Measurements from ENCODE around the gene HARS1. TPM values are rescaled to one million over a fixed set of nuclear protein-coding genes. Genes with fewer than 3 reads are reported as not detected.
A peak's percentile ranks its signal among the peaks of the same experiment; 100 is the strongest.

The HARS1 gene
- total and polyA plus RNA-seq, 2 of the 13 experiments (the other 11 are each of a cell fraction or from before 2014, with no cell fraction given), result 36.9 to 66.2 TPM

DNA sequence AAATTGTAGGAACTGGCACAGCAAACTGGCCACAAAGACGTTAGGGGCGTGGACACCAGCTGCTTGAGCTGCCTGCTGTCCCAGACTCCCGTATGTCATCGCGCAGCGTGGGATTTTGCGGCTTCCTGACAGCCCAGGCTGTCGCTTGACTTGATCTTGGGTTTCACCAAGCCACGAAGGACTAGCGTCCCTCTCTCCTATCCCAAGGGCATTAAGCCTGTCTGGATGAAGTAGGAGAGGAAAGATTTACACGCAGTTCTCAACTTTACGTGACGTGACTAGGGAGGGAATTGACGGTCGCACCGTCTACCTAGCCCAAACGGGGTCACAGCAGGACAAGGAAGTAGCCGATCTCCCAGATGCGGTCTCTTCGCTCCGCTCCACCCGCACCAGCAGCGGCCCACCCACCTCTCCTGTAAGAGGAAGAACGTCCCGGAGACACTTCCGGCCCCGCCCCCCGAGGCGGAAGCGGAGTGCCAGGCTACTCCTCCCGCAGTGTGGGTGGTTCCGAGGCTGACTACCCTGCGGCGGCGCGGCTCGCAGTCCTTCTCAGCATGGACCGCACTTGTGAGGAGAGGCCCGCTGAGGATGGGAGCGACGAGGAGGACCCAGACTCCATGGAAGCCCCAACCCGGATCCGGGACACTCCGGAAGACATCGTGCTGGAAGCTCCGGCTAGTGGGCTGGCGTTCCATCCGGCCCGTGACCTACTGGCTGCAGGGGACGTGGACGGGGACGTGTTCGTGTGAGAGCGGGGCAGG lies 26.6 kb downstream of the HARS1 start, which contains the start of gene WDR55 (continued):
- TF ChIP-seq, protein P1, sequence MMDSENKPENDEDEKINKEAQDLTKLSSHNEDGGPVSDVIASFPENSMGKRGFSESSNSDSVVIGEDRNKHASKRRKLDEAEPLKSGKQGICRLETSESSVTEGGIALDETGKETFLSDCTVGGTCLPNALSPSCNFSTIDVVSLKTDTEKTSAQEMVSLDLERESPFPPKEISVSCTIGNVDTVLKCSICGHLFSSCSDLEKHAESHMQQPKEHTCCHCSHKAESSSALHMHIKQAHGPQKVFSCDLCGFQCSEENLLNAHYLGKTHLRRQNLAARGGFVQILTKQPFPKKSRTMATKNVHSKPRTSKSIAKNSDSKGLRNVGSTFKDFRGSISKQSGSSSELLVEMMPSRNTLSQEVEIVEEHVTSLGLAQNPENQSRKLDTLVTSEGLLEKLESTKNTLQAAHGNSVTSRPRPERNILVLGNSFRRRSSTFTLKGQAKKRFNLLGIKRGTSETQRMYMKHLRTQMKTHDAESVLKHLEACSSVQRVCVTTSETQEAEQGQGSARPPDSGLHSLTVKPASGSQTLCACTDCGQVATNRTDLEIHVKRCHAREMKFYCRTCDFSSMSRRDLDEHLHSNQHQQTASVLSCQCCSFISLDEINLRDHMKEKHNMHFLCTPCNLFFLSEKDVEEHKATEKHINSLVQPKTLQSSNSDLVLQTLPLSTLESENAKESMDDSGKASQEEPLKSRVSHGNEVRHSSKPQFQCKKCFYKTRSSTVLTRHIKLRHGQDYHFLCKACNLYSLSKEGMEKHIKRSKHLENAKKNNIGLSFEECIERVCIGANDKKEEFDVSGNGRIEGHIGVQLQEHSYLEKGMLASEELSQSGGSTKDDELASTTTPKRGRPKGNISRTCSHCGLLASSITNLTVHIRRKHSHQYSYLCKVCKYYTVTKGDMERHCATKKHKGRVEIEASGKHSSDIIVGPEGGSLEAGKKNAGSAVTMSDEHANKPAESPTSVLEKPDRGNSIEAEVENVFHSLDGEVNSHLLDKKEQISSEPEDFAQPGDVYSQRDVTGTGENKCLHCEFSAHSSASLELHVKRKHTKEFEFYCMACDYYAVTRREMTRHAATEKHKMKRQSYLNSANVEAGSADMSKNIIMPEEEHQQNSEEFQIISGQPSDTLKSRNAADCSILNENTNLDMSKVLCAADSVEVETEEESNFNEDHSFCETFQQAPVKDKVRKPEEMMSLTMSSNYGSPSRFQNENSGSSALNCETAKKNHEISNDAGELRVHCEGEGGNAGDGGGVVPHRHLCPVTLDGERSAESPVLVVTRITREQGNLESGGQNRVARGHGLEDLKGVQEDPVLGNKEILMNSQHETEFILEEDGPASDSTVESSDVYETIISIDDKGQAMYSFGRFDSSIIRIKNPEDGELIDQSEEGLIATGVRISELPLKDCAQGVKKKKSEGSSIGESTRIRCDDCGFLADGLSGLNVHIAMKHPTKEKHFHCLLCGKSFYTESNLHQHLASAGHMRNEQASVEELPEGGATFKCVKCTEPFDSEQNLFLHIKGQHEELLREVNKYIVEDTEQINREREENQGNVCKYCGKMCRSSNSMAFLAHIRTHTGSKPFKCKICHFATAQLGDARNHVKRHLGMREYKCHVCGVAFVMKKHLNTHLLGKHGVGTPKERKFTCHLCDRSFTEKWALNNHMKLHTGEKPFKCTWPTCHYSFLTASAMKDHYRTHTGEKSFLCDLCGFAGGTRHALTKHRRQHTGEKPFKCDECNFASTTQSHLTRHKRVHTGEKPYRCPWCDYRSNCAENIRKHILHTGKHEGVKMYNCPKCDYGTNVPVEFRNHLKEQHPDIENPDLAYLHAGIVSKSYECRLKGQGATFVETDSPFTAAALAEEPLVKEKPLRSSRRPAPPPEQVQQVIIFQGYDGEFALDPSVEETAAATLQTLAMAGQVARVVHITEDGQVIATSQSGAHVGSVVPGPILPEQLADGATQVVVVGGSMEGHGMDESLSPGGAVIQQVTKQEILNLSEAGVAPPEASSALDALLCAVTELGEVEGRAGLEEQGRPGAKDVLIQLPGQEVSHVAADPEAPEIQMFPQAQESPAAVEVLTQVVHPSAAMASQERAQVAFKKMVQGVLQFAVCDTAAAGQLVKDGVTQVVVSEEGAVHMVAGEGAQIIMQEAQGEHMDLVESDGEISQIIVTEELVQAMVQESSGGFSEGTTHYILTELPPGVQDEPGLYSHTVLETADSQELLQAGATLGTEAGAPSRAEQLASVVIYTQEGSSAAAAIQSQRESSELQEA (CRISPR knock-in tag; IDR thresholded peaks at IDR 0.05; ENCODE audit: not compliant biosample characterization), result no peak
- no peak for TF ChIP-seq PTBP1 (IDR thresholded peaks at IDR 0.05; ENCODE audit: low read depth, low read length, poor library complexity, severe bottlenecking)
- TF ChIP-seq ZFP82 (CRISPR knock-in tag; IDR thresholded peaks at IDR 0.05; ENCODE audit: borderline replicate concordance), result no peak
- TF ChIP-seq, protein P2, sequence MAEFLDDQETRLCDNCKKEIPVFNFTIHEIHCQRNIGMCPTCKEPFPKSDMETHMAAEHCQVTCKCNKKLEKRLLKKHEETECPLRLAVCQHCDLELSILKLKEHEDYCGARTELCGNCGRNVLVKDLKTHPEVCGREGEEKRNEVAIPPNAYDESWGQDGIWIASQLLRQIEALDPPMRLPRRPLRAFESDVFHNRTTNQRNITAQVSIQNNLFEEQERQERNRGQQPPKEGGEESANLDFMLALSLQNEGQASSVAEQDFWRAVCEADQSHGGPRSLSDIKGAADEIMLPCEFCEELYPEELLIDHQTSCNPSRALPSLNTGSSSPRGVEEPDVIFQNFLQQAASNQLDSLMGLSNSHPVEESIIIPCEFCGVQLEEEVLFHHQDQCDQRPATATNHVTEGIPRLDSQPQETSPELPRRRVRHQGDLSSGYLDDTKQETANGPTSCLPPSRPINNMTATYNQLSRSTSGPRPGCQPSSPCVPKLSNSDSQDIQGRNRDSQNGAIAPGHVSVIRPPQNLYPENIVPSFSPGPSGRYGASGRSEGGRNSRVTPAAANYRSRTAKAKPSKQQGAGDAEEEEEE (CRISPR knock-in tag; IDR thresholded peaks at IDR 0.05; ENCODE audit: borderline replicate concordance), result no peak; the same call in 1 of the 2 replicates
- TF ChIP-seq ZNF605 (CRISPR knock-in tag; IDR thresholded peaks at IDR 0.05), result peak; percentile 63; the same call in 1 of the 2 replicates
- TF ChIP-seq ZFAT (CRISPR knock-in tag; conservative IDR thresholded peaks at IDR 0.05), result no peak
- TF ChIP-seq RFX3 (CRISPR knock-in tag; IDR thresholded peaks at IDR 0.05), result no peak
- TF ChIP-seq, protein P3, sequence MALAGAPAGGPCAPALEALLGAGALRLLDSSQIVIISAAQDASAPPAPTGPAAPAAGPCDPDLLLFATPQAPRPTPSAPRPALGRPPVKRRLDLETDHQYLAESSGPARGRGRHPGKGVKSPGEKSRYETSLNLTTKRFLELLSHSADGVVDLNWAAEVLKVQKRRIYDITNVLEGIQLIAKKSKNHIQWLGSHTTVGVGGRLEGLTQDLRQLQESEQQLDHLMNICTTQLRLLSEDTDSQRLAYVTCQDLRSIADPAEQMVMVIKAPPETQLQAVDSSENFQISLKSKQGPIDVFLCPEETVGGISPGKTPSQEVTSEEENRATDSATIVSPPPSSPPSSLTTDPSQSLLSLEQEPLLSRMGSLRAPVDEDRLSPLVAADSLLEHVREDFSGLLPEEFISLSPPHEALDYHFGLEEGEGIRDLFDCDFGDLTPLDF (CRISPR knock-in tag; IDR thresholded peaks at IDR 0.05), result no peak
- no peak for TF ChIP-seq ZNF75D (CRISPR knock-in tag; IDR thresholded peaks at IDR 0.05; ENCODE audit: borderline replicate concordance)
- TF ChIP-seq, protein P4, sequence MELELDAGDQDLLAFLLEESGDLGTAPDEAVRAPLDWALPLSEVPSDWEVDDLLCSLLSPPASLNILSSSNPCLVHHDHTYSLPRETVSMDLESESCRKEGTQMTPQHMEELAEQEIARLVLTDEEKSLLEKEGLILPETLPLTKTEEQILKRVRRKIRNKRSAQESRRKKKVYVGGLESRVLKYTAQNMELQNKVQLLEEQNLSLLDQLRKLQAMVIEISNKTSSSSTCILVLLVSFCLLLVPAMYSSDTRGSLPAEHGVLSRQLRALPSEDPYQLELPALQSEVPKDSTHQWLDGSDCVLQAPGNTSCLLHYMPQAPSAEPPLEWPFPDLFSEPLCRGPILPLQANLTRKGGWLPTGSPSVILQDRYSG (CRISPR knock-in tag; IDR thresholded peaks at IDR 0.05), result no peak
- no peak for TF ChIP-seq SSRP1 (CRISPR knock-in tag; IDR thresholded peaks at IDR 0.05)
- TF ChIP-seq KLF11 (CRISPR knock-in tag; IDR thresholded peaks at IDR 0.05), result peak; percentile 49; the same call in 1 of the 2 replicates
- TF ChIP-seq ZNF644 (CRISPR knock-in tag; IDR thresholded peaks at IDR 0.05; ENCODE audit: low read depth), result no peak
- no peak for TF ChIP-seq MATR3 (CRISPR knock-in tag; IDR thresholded peaks at IDR 0.05)
- TF ChIP-seq ZNF17 (CRISPR knock-in tag; IDR thresholded peaks at IDR 0.05), result no peak
- TF ChIP-seq NKX3-1 (CRISPR knock-in tag; IDR thresholded peaks at IDR 0.05), result no peak
- TF ChIP-seq CC2D1A (CRISPR knock-in tag; IDR thresholded peaks at IDR 0.05), result no peak
- no peak; the same call in 1 of the 2 replicates for TF ChIP-seq REL (CRISPR knock-in tag; conservative IDR thresholded peaks at IDR 0.05)
